Thoracic aorta (tissue), 2 donors: ENCODE data around the gene DENND1B. TPM values are rescaled to one million over a fixed set of nuclear protein-coding genes. Genes with fewer than 3 reads are reported as not detected.

Experiments used
- ATAC-seq: fragments of 150-250 bp; one replicate; pipeline ENCODE4 v1.8.0; 2017; ENCODE audit warnings: low read depth; ENCODE audit not compliant: insufficient number of reproducible peaks, low FRiP score
- DNase-seq: peaks from one replicate; pipeline ENCODE4 v3.0.0-alpha.2; 2020; ENCODE audit warnings: low spot score
- H3K27ac ChIP-seq, 2 donors: fragments of 200-600 bp; sonication (generic); 1 replicate in 1 of 2; 2 replicates in 1 of 2; pipeline ENCODE4 v1.5.1; 2016; ENCODE audit warnings: mild to moderate bottlenecking in 2 of 2, moderate library complexity in 2 of 2
- H3K27me3 ChIP-seq: fragments of 200-600 bp; sonication (generic); replicated peaks from 2 replicates; pipeline ENCODE4 v1.6.0; 2016; ENCODE audit warnings: mild to moderate bottlenecking; ENCODE audit not compliant: insufficient read depth
- H3K36me3 ChIP-seq: fragments of 200-600 bp; sonication (generic); one replicate; pipeline ENCODE4 v1.5.1; 2016
- H3K4me1 ChIP-seq, 2 donors: fragments of 200-600 bp; sonication (generic); 1 replicate in 1 of 2; 2 replicates in 1 of 2; pipeline versions ENCODE4 v1.5.1 to v1.6.0; 2016; ENCODE audit warnings: low read depth in 2 of 2, mild to moderate bottlenecking in 1 of 2; ENCODE audit not compliant: control insufficient read depth in 1 of 2
- H3K4me3 ChIP-seq: fragments of 200-600 bp; sonication (generic); 2 replicates; pipeline ENCODE4 v1.5.1; 2016; ENCODE audit warnings: mild to moderate bottlenecking
- H3K9me3 ChIP-seq: fragments of 200-600 bp; sonication (generic); 2 replicates; pipeline ENCODE4 v1.5.1; 2016
- total RNA-seq, 2 donors: library from RNA; depleted of rRNA; stranded (reverse); fragments of >200 nt; gene quantifications; one replicate each; pipeline versions ENCODE4 v1.1.0 to v1.2.3, GENCODE V29; 2016
- TF ChIP-seq, protein P1 (sequence below): fragments of 200-600 bp; sonication (generic); IDR thresholded peaks from one replicate; pipeline ENCODE4 v1.5.1; 2019; ENCODE audit warnings: antibody characterized with exemption

Gene DENND1B
- total RNA-seq, 2 donors from 2014 or later: 9.6 to 17.2 TPM

DNA sequence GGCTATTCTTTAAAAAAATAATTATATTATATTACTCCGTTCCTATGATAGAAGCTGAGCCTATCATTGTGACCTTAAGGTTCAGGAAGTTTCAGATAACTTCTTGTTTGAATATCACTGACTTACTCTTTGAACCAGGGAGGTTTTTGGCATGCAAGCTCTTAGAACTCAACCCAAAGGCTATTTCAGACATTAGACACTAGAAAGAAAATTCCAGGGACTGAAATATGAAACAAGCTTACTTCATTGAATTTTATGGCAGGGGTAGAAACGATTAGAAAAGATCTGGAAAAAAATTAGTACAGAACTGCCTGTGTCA, 159.6 kb downstream of the DENND1B start:
- no peaks in the 10 kb centered on the region for H3K36me3 ChIP-seq
- no peak for DNase-seq

DNA sequence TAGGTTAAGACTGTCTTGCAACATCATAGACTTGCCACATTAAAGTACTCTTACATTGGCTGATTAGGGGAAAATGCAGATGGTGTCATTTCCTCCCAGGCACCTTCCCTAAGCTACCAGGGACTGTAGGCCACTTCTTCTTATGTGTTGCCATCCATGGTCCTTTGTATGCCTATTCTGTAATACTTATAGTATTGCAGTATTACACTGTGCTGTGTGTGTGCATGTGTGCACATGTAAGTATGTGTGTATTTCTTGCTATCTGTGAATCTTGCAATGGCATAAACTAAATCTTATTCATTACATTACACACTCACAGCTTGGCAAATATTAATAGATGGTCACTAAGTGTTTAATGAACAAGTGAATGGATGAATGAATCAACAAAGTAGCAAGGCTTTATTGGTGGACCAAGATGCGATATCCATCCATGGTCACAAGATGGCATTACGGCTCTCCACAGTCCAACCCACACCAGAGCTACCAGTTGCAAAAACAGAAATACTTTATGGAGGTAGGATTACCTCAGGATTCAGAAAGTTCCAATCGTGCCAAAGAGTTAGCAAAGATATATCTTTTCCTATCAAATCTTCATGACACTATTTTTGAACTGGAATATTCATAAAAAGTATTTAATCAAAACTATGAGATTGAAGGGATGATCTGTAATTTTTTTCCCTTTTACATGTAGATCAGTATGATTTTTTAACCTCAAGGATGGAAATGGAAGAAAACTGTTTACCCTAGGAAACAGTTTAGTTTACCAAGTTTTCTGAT, 160.2 kb downstream of the DENND1B start:
- Histone ChIP-seq H3K4me1 (no peaks in the 10 kb centered on the region), H3K36me3 (no peaks in the 10 kb centered on the region), H3K9me3 (no peaks in the 10 kb centered on the region), H3K4me3 (no peak overlapping the region), H3K27me3 (no peaks in the 10 kb centered on the region), H3K27ac (no peak overlapping the region)
- ATAC-seq: no peak
- TF ChIP-seq, protein P1, sequence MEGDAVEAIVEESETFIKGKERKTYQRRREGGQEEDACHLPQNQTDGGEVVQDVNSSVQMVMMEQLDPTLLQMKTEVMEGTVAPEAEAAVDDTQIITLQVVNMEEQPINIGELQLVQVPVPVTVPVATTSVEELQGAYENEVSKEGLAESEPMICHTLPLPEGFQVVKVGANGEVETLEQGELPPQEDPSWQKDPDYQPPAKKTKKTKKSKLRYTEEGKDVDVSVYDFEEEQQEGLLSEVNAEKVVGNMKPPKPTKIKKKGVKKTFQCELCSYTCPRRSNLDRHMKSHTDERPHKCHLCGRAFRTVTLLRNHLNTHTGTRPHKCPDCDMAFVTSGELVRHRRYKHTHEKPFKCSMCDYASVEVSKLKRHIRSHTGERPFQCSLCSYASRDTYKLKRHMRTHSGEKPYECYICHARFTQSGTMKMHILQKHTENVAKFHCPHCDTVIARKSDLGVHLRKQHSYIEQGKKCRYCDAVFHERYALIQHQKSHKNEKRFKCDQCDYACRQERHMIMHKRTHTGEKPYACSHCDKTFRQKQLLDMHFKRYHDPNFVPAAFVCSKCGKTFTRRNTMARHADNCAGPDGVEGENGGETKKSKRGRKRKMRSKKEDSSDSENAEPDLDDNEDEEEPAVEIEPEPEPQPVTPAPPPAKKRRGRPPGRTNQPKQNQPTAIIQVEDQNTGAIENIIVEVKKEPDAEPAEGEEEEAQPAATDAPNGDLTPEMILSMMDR: peak; percentile 35
- no peak for DNase-seq

More for the DNA sequence above, 159.6 kb downstream of the DENND1B start:
- no peaks in the 10 kb centered on the region for H3K27me3 ChIP-seq
- no peak for ATAC-seq
- no peaks in the 10 kb centered on the region for H3K4me1 ChIP-seq
- H3K27ac ChIP-seq: no peak overlapping the region
- H3K9me3 ChIP-seq: no peaks in the 10 kb centered on the region
- TF ChIP-seq, protein P1: no peak
- H3K4me3 ChIP-seq: no peak overlapping the region

DNA sequence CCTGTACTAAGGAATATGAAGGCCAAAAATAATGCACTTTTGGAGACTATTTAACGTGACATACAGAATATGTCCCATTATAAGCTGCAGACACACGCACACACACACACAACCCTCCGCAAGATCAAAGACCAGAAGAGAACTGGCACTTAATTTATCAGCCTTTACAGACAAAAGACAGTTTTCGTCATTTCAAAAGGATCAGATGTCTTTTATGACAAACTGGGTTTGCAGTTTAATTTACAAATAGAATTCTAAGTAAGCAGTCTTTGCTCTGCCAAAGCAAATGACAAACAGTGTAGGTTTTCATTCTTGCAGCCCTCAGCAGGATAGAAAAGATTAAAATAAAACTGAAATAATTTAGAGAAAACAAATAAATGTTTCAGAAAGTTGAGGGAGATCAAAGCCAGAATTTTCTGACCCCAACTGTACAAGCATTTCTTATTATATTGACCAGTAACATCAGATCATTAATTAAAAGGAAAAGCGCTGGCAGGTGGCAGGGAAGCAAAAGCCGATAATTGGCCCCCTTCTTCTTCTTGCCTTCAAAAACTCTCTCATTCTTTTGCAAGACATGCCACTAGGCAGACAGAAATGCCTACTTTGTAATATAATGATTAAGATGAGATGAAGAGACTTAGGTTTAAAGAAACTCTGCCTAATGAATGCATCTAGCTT, 169.0 kb downstream of the DENND1B start:
- Histone ChIP-seq H3K36me3 (no peaks in the 10 kb centered on the region), H3K4me1 (no peaks in the 10 kb centered on the region), H3K27ac (no peak overlapping the region), H3K27me3 (no peaks in the 10 kb centered on the region), H3K9me3 (no peaks in the 10 kb centered on the region), H3K4me3 (no peak overlapping the region)
- ATAC-seq (no peak), DNase-seq (no peak)
- TF ChIP-seq, protein P1: no peak

DNA sequence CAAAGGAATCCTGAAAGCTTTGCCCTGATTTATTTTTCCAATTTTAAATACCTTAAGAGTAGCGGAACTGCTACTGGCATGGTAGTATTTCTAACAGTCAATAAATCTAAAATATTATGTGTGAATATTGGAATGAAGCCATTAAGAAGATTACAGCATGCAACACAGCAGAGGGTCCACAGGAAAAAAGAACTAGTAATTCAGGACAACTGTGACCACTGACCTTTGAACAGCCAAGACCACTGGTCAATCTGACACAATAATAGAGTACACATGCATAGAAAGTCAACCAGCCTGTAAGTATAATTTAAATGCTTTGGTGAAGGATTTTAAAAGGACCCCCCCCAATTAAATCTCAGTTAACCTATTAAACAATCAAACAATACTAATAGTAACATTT, 171.0 kb downstream of the DENND1B start:
- no peaks in the 10 kb centered on the region for H3K27me3 ChIP-seq
- no peaks in the 10 kb centered on the region for H3K36me3 ChIP-seq
- DNase-seq: no peak
- no peaks in the 10 kb centered on the region for H3K9me3 ChIP-seq
- H3K27ac ChIP-seq: no peak overlapping the region
- H3K4me1 ChIP-seq: no peaks in the 10 kb centered on the region
- no peak for ATAC-seq
- TF ChIP-seq, protein P1: no peak
- H3K4me3 ChIP-seq: no peak overlapping the region

DNA sequence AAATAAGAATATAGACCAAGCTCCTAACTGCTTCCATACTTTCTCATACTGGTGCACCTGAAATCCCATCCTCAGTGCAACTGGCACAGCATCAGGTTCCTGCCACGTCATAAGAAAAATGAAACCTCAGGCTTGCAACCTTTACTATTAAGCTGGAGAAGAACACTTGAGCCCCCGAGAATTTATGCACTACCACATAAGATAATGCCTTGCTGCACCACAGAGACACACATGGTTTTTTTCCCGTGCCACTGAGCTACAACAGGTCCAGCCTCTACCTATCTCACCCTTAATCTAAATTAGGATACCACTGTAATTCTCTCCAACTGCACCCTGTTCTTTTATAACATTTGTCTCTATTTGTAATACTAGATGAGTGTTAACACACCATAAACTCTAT, 174.5 kb downstream of the DENND1B start:
- TF ChIP-seq, protein P1: no peak
- DNase-seq (no peak), ATAC-seq (no peak)
- H3K27ac ChIP-seq: no peak overlapping the region
- H3K4me3 ChIP-seq: no peak overlapping the region
- H3K9me3 ChIP-seq: no peaks in the 10 kb centered on the region
- no peaks in the 10 kb centered on the region for H3K4me1 ChIP-seq
- no peaks in the 10 kb centered on the region for H3K27me3 ChIP-seq
- no peaks in the 10 kb centered on the region for H3K36me3 ChIP-seq
